ENCODE data around the gene CD28. TPM values are rescaled to one million over a fixed set of nuclear protein-coding genes. Genes with fewer than 3 reads are reported as not detected.
"Not testable (repeated sequence)": the region's sequence is repeated elsewhere in the genome, so short reads cannot be mapped to it uniquely, and the experiment has no call there.

Gene CD28
- total and polyA plus RNA-seq, 2 donors from 2014 or later: 0.37 to 4.7 TPM

GRCh38 chr2:203783496-203784203 is 77.2 kb downstream of the CD28 start:
- no peaks in the 10 kb centered on the region for H3K27me3 ChIP-seq (ENCODE audit: control insufficient read depth, insufficient read depth, low read length)
- no peaks in the 10 kb centered on the region for H3K9me3 ChIP-seq (ENCODE audit: control insufficient read depth in 2 of 3, insufficient read depth in 1 of 3, low read length in 3 of 3)
- no peak for TF ChIP-seq CTCF (IDR thresholded peaks at IDR 0.05; ENCODE audit: borderline replicate concordance, extremely low read depth, insufficient read depth)
- intact Hi-C loops (cut with DNase I): no loop called here
- no peak overlapping the region for H3K4me3 ChIP-seq (ENCODE audit: low read length in 3 of 3)
- DNase-seq (no peak), FAIRE-seq (no peak)
- no peak overlapping the region for H3K9ac ChIP-seq (ENCODE audit: low read length in 3 of 3)
- no peaks in the 10 kb centered on the region for H3K36me3 ChIP-seq (ENCODE audit: control insufficient read depth in 2 of 3, insufficient read depth in 3 of 3, low read length in 3 of 3)
- no peak overlapping the region for H3K27ac ChIP-seq (ENCODE audit: low read depth in 2 of 2, low read length in 2 of 2)
- peaks cover 0 to 2% (median 0%) of the 10 kb centered on the region in 3 donors for H3K4me1 ChIP-seq (ENCODE audit: control insufficient read depth in 2 of 3, insufficient read depth in 2 of 3, low read depth in 1 of 3, low read length in 3 of 3)

- H3K9ac ChIP-seq (ENCODE audit: low read length in 3 of 3); intact Hi-C loops (cut with DNase I); H3K36me3 ChIP-seq (ENCODE audit: control insufficient read depth in 2 of 3, insufficient read depth in 3 of 3, low read length in 3 of 3); H3K27ac ChIP-seq (ENCODE audit: low read depth in 2 of 2, low read length in 2 of 2); H3K4me1 ChIP-seq (ENCODE audit: control insufficient read depth in 2 of 3, insufficient read depth in 2 of 3, low read depth in 1 of 3, low read length in 3 of 3); H3K4me3 ChIP-seq (ENCODE audit: low read length in 3 of 3); DNase-seq; H3K9me3 ChIP-seq (ENCODE audit: control insufficient read depth in 2 of 3, insufficient read depth in 1 of 3, low read length in 3 of 3); FAIRE-seq; H3K27me3 ChIP-seq (ENCODE audit: control insufficient read depth, insufficient read depth, low read length): not testable (repeated sequence)
These were observed 78.4 kb downstream of the CD28 start for GRCh38 chr2:203784710-203785270.

GRCh38 chr2:203785391-203786110 is 79.1 kb downstream of the CD28 start:
- H3K9ac ChIP-seq (ENCODE audit: low read length in 3 of 3); H3K4me1 ChIP-seq (ENCODE audit: control insufficient read depth in 2 of 3, insufficient read depth in 2 of 3, low read depth in 1 of 3, low read length in 3 of 3); H3K9me3 ChIP-seq (ENCODE audit: control insufficient read depth in 2 of 3, insufficient read depth in 1 of 3, low read length in 3 of 3); H3K4me3 ChIP-seq (ENCODE audit: low read length in 3 of 3); H3K36me3 ChIP-seq (ENCODE audit: control insufficient read depth in 2 of 3, insufficient read depth in 3 of 3, low read length in 3 of 3); FAIRE-seq; H3K27me3 ChIP-seq (ENCODE audit: control insufficient read depth, insufficient read depth, low read length); intact Hi-C loops (cut with DNase I); H3K27ac ChIP-seq (ENCODE audit: low read depth in 2 of 2, low read length in 2 of 2): not testable (repeated sequence)
- DNase-seq: peak in 1 of 5 donors; percentile 70

- Histone ChIP-seq H3K9me3 (ENCODE audit: control insufficient read depth in 2 of 3, insufficient read depth in 1 of 3, low read length in 3 of 3) (no peaks in the 10 kb centered on the region), H3K9ac (ENCODE audit: low read length in 3 of 3) (no peak overlapping the region), H3K4me1 (ENCODE audit: control insufficient read depth in 2 of 3, insufficient read depth in 2 of 3, low read depth in 1 of 3, low read length in 3 of 3) (peaks cover 0 to 2% (median 0%) of the 10 kb centered on the region in 3 donors), H3K27me3 (ENCODE audit: control insufficient read depth, insufficient read depth, low read length) (no peaks in the 10 kb centered on the region), H3K27ac (ENCODE audit: low read depth in 2 of 2, low read length in 2 of 2) (no peak overlapping the region), H3K36me3 (ENCODE audit: control insufficient read depth in 2 of 3, insufficient read depth in 3 of 3, low read length in 3 of 3) (no peaks in the 10 kb centered on the region), H3K4me3 (ENCODE audit: low read length in 3 of 3) (no peak overlapping the region)
- FAIRE-seq (no peak), DNase-seq (no peak)
- intact Hi-C loops (cut with DNase I): no loop called here
- no peak for TF ChIP-seq CTCF (IDR thresholded peaks at IDR 0.05; ENCODE audit: borderline replicate concordance, extremely low read depth, insufficient read depth)
These were observed 80.3 kb downstream of the CD28 start for GRCh38 chr2:203786549-203787351.

All from kidney (tissue), 14 donors.